HG03558 (cell line): ENCODE data around the gene NECTIN1.

Experiments
- ATAC-seq: cut with Tn5 transposase; IDR thresholded peaks from one replicate; pipeline ENCODE4 v1.9.1; 2021; ENCODE audit warnings: moderate number of reproducible peaks; ENCODE audit not compliant: unreplicated experiment; ENCODE audit errors: extremely low read depth

The NECTIN1 gene

GRCh38 chr11:119728651-119729580, at the start of gene NECTIN1:
TSS of gene NECTIN1 (minus strand) at chr11:119729200. CDS start at chr11:119728553, 647 bp downstream.
- ATAC-seq: peak; percentile 55

DNA sequence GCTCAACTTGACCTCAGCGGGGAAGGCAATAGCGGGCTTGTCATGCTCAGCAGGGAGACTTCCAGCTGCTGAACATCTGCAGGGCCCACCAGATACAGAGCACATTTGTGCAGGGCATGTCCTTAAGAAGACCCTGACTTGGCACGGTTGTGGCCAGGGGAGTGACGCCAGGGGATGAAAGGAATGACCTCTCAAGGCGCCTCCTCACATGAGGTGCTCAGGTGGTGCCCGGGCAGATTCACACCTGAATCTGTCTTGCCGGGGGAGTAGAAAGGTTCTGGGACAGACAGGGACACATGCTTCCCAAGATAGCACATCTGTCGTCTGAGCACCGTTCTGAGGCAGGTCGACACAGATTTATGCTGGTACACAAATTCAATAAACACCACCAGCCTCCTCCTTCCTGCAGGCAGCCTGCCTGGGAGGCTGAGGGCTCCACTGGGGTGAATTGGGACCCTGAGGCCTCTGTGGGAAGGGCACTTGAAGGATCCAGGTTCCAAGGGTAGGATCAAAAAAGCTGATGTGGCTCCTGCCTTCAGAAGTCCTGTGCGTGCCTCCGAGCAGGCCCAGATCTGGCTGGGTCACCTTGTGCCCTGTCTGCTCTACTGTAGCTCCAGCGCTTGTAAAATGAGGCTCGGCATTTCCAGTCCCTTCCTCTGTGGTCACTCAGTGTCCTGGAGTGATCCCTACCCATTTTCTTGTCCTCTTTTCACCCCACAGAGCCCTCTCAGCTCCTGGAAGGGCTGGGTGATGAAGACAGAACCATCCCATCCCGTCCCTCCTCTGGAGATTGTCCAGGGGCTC, 49.6 kb upstream of the NECTIN1 start:
- ATAC-seq: no peak

DNA sequence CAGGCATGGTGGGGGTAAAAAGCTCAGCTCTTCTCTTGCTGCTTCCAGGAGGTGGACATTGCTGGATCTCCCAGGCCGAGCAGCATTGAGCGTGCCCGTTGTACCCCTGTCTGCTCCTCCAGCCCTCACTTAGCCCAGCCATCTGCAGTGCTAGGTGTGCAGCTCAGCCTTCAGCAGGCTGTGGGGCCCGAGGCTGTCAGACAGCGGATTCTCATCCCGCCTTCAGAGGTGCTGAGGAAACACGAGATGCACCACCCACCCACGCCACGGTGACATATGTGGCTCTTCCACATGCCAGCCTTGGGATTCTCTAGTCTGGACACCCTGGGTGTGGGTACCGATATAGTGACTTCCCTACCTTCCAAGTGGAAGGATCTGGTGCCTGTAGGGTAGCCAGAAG, 48.9 kb upstream of the NECTIN1 start:
- no peak for ATAC-seq

DNA sequence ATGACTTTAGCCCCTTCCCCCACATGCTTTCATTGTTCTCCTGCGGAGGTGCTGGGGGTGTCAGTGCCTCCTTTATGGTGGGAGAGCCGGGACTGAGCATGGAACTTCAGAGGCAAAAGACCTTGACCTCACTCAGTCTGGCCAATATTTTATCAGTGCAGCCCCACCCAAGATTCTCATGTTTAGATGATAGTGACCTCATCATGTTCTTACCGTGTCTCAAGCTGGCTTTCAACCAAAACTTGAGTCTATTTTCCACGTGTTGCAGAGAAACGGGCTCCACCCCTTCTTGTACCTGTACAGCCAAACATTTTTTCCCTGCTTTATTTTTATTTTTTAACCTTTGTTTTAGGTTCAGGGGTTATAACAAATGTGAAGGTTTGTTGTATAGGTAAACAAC, 47.7 kb upstream of the NECTIN1 start:
- no peak for ATAC-seq

- no peak for ATAC-seq
These were observed 47.1 kb upstream of the NECTIN1 start for GRCh38 chr11:119776031-119776636.

- no peak for ATAC-seq
These were observed 45.3 kb upstream of the NECTIN1 start for GRCh38 chr11:119774172-119774763.

DNA sequence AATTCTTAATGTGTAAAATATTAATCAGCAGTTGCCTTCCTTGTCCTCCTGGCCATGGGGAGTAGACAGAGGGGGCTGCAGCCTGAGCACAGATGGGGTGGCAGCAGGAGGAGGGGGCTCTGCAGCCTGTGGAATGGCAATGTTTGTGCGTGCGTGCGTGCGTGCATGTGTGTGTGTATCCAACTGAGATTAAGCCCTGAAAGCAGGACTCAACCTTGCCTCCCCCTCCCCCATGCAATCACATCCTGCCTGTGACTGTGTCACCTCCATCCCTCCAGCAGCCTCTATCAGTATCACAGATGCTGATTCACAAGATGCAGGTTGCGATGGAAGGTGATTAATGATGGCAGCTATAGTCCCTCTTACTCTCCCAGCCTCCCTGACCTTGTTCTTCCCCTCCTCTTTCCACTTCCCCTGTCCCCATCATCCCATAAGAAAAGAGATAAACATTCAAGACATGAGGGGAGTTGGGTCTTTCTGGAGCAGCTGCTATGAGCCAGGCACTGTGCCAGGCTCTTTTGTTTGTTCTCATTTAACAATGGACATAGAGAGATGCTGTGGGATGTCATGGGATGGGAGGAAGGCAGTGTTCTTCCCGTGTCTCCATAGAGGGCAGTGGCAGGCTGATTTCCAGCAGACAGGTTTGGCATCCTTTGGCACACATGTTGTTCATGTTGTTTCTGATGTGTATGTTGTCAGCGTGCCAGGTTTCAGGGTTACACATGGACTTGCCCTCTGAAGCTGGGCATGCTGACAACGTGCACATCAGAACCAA, 43.8 kb upstream of the NECTIN1 start:
- ATAC-seq: no peak

GRCh38 chr11:119772076-119772475, 43.1 kb upstream of the NECTIN1 start:
- no peak for ATAC-seq

- no peak for ATAC-seq
These were observed 42.3 kb upstream of the NECTIN1 start for GRCh38 chr11:119771172-119771770.

DNA sequence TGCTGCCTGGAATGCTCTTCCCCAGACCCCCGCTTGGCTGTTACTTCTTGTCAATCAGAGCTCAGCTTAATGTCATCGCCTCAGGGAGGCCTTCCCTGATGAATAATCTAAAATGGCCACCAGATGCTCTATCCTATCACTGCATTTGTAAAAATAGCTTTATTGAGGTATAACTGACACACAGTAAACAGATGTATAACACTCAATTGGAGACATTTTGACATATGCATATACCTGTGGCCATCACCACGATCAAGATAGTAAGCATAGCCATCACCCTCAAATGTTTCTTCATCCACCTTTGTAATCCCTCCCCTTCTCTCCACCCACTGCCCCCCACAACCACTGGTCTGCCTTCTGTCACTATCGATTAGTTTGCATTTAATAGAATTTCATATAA, 36.6 kb upstream of the NECTIN1 start:
- ATAC-seq: no peak

DNA sequence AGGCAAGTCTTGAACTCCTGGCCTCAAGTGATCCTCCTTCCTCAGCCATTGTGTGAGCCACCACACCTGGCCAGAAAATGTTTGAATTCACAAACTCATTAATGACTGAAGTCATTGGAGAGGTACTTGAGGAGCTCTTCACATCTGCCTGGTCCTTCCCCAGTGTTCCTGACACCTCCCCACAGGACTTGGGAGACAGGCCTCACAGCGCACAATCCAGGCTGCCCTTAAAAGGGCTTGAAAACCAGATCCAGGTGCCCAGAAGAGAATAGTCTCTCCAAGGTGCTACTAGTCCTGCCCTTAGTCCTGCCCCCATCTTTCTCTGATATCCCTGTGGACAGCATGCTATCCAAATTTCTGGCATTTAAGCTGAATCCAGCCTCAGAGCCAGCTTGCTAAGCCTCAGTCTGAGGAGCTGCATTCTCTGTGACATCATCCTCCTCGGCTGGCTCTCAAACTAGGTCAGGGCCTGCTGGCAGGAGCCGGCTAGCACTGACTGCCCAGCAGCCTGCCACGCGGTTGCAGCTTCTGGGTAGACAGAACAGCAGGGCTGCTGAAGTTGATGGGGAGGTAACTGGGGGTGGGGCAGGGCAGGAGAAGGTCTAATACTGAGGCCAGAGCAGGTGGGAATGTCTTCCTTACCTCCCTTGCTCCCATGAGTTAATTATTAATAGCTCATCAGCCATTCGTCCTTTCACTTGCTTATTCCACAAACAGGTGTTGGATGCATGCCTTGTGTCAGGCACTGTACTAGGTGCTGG, 35.3 kb upstream of the NECTIN1 start:
- no peak for ATAC-seq

GRCh38 chr11:119763071-119763728, 34.2 kb upstream of the NECTIN1 start:
- no peak for ATAC-seq

DNA sequence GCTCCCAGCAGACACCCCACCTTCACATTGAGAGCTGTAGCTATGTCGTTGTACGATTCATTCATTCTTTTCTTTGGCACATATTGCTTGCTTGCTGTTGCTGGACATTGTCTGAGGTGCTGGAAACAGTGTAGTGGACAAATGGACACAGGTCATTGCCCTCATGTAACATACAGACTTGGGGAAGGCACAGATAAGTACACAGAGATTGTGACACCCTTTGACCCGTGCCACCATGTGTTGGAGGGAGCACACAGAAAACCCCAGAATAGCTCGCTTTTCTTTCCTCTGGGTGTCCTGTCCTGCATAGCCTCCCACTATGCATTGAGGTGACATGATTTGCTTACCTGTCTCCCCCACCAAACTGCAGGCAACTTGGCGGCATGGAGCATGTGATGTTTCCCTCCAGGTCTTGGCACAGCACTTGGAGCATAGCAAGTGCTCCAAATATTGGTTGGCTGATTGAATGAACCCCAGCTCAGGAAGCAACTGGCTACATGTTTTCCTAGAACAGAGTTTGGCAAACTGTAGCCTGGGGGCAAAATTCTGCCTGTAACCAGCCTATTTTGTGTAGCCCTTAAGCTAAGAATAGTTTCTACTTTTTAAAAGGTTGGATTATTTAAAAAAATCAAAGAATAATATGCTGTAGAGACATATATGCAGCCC, 30.9 kb upstream of the NECTIN1 start:
- no peak for ATAC-seq

GRCh38 chr11:119759324-119759723, 30.3 kb upstream of the NECTIN1 start:
- no peak for ATAC-seq

DNA sequence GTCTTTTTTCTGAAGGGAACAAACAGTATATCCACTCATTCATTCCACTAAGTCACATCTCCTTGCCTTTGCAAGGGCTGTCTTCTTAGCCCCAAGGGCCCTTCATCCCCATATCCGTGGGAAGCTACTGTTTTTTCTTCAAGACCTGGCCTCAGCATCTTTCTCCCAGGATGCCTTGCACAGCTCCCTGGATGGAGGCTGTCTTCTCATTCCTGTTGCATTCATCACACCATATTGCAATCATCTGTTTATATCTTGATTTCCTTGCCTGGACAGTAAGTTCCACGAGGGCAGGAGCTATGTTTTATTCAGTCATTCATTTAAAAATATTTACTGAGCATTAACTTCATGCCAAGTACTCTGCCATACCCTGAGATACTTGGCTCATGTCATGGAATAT, 29.3 kb upstream of the NECTIN1 start:
- no peak for ATAC-seq

DNA sequence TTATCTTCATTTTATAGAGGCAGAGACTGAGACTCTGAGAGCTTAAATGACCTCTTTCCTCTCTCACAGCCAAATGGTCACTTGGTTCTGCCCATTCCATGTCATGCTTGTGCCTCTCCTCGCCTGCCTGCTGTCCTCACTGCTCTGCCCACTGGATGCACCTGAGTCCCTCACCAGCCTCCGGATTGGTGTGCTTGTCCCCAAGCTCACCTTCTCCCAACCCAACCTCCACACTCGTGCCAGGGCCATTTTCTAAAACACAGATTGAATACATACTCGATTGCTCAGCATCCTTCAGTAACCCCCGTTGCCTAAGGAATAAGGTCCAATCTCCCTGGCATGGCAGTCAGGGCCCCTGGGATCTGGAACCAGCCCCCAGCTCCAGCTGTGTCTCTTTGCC, 28.4 kb upstream of the NECTIN1 start:
- no peak for ATAC-seq

GRCh38 chr11:119756169-119756865, 27.3 kb upstream of the NECTIN1 start:
- no peak for ATAC-seq
